Activated CD8-positive, alpha-beta memory T cell treated with anti-CD3 and anti-CD28 coated beads for 24 hours (primary cell): ENCODE data around the gene CSNK1G1.
"Not testable (repeated sequence)": the region's sequence is repeated elsewhere in the genome, so short reads cannot be mapped to it uniquely, and the experiment has no call there.

Experiments used
- DNase-seq: peaks from one replicate; pipeline ENCODE4 v3.0.0-alpha.2; 2020

CSNK1G1 gene

DNA sequence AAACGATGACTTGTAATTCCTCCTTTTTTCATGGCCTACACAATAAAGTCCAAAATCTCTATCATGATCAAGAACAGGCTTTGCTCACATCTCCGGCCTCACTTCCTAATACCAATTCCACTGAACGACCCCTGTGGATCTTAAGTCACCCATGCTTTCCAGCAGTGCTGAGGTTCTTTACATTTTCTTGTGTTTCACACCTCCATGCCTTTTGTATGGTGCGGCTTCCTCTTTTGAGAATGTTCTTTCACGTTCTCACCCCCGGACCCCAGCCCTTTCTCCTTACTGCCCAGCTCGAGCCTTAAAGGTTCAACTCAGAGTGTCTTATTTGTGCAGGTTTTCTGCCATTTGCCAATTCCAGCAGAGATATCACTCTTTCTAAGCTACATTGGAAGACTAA is 70.1 kb downstream of the CSNK1G1 start:
- no peak for DNase-seq

DNA sequence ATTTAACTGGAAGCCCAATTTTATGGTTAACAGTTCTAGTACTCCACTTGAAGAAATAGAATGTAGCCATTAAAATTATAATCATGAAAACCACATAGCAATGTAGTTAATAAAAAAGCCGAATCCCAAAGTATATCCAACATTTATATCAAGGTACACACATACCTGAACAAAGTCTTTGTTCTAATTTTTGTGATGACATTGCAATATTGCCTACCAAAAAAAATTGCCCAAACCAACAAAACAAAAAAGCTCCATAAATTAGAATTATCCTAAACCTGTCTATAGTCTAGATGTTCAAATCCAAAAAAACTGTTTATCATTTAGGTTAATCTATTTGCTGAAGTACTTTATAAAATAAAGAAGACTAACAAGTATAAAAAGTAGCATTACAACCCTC is 70.8 kb downstream of the CSNK1G1 start:
- no peak for DNase-seq

DNA sequence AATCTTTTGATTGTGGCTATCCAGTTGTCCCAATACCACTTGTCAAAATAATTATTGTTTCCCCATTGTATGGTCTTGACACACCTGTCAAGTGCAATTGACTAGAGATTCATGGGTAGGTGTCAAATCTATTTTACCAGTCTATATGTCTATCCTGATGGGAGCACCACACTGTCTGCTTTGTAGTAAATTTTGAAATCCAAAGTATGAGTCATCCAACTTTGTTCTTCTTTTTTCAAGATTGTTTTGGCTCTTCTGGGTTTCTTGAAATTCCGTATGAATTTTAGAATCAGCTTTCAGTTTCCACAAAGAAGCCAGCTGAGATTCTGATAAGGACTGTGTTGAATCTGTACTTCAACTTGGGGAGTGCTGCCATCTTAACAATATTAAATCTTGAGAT is 71.9 kb downstream of the CSNK1G1 start:
- no peak for DNase-seq

DNA sequence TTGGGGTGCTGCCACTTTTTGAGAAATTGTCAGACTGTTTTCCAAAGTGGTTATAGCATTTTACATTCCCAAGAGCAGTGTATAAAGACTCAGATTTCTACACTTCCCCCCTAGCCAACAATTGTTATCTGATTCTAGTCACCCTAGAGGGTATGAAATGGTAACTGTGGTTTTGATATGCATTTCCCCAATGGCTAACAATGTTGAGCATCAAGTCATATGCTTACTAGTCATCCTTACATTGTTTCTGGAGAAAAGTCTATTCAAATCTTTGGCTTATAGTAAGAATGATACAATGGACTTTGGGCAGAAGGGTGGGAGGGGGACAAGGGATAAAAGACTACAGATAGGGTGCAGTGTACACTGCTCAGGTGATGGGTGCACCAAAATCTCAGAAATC is 73.3 kb downstream of the CSNK1G1 start:
- no peak for DNase-seq

DNA sequence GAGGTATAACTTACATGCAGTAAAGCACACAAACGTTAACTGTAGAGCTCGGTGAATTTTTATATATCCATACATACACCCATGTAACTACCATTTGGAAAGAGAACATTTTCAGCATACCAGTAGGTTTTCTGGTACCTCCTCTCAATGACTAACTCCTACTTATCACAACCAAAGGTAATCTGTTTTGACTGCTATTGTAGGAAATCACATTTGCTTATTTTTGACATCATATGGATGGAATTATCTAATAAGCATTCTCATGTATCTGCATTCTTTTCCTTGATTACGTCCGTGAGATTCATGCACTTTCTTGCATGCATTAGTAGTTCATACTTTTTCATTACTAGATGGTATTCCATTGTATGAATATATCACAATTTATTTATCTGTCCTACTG is 76.8 kb downstream of the CSNK1G1 start:
- DNase-seq: no peak

DNA sequence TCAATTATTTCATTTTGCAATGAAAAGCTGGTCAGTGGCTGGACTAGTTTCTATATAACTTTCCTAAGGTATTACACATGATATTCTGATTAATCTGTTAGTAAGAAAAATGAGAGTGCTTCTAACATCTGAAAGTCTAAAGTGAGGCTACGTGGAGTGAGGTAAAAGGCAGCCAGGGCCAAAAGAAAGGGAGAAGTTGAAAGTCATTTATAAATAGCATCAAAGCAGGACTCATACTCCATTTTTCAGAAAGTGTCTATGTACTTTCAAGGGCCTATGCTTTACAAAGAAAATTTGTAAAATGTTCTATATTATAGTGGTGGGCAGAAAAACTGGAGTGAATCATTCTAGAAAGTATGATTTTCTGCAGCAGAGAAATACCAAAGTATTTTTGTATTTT is 80.0 kb downstream of the CSNK1G1 start:
- no peak for DNase-seq

DNA sequence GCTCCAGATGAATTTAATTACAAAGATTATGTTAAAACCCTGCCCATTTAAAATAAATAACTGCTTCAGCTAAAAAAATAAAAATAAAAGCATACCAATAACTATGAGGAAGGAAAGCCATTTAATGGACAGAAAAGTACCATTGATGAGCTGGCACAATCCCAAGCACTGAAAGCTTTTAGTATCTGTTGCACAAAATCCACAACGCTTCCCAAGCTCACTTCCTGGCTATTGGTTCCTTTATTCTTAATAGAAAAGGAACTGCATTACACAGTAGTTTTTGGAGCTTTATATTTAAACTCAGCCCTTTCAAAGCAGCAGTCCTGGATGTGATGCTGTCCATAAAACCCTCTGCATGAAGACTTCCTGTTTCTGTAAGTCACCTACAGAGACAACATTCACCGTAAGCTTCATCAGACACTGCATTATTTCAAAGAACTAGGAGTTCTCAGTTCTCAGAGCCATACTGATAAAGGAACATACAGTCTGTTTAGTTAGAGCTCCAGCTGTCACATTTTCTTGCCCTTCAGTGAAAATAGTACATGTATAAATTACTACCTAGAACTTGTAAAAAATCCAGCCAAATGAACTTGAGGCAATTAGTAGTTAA is 81.5 kb downstream of the CSNK1G1 start:
- no peak for DNase-seq

DNA sequence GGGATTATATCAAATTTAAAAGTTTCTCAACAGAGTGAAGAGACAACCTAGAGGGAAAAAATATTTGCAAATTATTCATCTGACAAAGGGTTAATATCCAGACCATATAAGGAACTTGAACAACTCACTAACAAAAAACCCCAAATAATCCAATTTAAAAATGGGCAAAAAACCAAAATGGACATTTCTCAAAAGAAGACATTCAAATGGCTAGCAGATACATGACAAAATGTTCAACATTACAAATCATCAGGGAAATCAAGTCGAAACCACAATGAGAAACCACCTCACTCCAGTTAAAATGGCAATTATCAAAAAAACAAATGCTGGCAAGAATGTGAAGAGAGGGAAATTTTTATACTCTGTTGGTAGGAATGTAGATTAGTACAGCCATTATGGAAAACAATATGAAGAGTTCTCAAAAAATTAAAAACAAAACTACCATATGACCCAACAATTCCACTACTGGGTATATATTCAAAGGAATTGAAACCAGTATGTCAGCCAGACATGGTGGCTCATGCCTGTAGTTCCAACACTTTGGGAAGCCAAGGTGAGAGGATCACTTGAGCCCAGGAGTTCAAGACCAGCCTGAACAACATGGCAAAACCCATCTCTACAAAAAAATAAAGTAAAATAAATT is 88.5 kb downstream of the CSNK1G1 start:
- no peak for DNase-seq

DNA sequence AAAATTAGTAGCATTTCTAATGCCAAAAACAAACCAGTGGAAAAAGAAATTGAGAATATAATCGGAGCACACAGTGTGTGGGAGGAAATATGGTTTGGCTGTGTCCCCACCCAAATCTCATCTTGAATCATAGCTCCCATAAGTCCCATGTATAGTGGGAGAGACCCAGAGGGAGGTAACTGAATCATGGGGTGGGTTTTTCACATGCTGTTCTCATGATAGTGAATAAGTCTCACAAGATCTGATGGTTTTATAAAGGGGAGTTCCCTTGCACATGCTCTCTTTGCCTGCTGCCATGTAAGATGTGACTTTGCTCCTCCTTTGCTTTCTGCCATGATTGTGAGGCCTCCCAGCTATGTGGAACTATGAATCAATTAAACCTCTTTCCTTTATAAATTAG is 90.8 kb downstream of the CSNK1G1 start:
- DNase-seq: not testable (repeated sequence)

DNA sequence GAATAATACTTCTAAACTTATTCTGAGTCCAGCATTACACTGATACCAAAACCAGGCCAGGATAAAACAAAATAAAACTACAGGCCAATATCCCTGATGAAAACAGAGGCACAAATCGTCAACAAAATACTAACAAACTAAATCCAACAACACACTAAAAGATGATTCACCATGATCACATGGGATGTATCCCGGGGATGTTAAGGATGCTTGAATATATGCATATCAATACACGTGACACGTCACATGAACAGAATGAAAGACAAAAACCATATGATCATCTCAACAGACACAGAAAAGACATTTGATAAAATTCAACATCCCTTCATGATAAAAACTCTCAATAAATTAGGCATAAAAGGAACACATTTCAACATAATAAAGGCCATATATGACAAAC is 91.5 kb downstream of the CSNK1G1 start:
- no peak for DNase-seq

DNA sequence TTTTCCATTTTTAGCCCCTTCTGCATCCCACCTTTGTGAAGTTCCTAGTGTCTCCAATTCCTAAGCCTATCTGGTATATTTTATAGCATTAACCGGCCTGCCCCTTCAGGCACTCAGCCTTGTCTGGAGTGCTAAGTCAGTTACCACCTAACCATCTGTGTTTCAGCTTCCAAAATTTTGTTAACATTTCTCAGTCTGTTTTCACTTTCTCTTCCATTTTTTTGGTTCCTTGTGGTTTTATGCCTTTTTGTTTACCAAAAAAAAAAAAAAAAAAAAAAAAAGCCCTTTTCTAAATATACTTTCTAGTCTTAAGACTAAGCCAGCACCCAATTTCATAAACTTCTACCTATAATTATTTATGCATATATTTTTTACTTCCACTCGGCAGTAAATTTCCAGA is 92.4 kb downstream of the CSNK1G1 start:
- DNase-seq: no peak

DNA sequence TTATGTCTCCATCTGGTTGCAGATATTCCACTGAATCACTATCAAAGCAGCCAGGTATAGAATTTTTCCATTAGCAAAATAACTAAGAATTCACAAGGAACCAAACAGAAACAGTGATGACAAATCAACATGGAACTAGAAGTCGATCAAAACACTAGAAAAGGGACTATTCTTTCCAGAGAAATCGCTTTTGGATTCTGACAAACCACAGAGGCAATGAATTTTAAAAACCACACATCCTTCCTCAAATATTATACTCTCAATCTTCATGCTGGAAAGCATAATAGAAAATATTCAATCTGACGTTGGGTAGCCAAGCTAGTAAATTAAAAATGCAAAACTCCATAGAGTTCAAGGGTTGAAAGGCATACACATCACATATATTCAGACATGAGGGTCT is 99.9 kb downstream of the CSNK1G1 start:
- no peak for DNase-seq

DNA sequence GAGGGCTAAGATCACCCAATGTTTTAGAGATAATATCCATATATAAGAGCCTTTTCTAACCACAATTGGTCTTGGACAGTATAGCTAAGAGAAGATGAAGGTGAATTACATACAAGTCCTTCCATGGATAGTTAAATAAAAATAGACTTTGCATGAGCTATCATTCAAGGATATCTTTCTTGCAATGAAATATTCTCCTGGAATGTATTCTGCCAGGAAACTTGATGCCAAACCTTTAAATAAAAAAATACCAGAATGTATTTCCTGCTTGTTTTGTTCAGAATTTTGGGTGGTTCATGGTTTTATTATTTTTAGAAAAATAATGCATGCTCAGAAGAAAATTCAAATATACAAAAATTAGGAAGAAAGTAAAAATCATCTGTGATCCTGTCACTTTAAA is 104.3 kb downstream of the CSNK1G1 start:
- DNase-seq: no peak

DNA sequence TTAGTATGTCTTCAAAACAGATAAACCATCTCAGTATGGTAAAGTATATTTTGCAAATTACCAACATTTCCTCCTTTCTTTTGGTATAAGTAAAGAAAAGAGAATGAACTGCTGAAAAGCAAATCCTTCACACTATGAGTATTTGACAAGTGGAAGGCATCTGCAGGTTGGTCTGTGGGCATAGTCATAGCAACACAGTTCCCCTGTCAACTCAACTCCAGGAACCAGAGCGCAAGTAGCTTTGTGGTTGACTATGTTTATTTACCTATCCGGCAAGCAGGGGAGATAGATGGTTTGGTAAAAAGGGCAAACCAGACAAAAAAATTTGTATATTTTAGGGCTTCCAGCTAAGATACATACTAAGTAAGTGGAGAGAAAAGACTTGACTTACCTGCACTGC is 104.9 kb downstream of the CSNK1G1 start:
- no peak for DNase-seq

DNA sequence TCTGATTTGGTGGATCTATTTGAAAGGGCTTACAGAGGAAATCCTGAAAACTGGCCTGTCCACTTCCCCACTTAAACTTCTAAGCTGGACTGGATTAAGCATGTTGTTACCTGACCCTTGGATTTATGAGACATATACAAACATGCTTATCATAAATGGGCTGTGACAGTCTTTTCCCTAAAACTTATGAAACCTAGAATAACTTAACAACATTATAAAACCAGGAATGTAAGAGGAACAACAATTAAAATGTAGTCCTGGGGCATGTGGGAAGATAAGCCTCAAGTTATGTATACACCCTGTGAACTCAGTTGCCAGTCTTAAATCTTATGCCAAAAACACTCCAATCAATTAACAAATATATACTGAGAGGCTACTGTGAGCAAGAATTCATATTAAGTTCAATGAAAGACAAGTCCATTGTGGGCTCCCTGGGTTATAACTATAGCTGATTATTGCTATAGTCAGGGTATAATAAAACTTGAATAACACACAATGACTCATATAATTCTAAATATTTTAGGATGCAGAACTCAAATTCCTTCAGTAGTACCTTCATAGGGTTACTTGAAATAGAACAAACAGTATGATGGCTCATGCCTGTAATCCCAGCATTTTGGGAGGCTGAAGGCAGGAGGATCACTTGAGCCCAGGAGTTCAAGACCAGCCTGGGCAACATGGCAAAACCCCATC is 105.9 kb downstream of the CSNK1G1 start:
- no peak for DNase-seq

DNA sequence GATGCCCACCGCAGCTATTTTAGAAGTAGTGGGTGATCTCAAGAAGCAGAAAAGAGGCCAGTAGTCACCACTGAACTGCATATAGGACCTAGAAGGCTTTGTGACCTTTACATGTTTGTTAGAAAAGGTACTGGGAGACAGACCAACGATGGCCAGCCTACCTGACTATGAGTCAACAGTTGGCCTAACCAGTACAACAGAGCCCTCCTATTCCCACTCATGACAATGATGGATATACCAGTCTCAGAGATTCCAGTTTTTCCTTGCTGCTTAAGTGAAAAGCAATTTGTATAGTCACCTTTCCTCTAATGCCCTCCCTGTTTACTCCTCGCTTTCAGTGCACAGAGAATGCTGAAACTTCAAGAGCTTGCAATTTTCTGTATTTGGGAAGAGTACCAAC is 106.6 kb downstream of the CSNK1G1 start:
- DNase-seq: no peak

DNA sequence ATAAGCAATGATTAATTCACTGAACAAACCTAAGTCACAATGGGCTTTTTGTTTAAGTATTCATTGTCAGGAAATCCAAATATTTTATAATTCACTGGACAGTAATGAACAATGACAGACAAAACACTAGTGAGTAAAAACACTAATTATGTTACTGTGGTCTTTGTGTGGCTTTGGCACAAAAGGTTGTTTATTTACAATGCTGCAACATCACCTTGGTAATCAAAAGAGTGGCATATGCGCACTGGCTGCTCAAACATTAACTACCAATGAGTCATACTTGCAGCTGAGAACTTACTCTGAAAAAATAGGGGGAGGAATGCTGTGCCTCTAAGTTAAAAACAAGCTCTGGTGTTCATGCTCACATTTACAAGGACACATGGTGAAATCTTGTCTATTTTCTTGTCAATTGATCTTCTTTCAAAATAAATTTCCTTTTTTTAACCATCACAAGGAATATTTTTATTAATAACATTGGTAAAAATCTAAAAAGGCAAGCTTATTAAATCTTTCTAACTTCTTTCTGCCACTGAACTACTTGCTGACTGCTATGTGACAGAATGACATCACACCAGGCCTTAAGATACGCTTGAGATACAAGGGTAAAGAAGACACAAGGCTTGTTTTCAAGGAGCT is 107.9 kb downstream of the CSNK1G1 start:
- no peak for DNase-seq

DNA sequence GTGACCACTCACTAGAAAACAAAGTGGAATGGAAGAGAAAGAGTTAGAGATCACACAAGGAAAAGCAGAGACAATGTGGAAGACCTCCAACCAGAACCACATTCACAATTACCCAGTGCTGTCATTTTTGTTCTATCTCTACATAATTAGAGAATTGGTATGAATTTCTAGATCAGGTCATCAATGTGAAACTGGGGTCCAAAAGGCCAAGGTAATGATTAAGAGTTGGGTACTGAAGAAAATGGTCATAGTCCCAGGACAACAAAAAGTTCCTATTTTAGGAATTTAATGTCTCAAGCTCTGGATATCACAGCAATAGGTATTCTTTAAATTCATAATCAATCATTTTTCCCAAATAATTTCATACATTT is 108.5 kb downstream of the CSNK1G1 start:
- DNase-seq: no peak

DNA sequence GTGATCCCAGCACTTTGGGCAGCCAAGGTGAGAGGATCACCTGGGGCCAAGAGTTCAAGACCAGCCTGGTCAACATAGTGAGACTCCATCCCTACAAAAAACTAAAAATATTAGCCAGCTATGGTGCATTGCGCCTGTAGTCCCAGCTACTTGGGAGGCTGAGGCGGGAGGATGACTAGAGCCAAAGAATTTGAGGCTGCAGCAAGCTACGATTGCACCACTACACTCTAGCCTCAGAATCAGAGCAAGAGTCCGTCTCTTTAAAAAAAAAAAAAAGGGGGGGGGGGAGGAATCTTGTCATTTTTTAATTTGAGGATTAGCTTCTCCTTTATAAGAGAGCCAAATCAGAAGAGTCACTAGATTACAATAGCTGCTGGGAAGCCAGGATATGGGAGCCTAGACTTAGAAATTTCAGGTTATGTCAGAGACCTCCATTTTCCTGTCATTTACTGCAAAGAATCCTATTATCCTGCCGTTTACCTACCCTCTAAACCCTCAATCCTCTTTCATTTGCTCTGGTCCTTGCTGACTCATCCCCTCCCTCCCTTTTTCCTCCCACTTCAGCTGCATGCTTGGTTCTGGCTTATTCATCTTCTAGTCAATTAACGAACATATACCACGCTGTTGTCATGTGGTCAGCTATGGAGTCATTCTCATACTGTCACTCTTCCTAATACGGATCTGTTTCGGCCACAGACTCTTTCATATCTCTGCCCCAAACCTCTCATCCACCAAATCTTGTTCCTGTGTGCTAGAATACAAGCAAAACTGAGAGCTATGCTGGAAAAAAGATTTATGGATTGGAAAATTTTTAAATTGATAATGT is 109.4 kb downstream of the CSNK1G1 start:
- DNase-seq: no peak

DNA sequence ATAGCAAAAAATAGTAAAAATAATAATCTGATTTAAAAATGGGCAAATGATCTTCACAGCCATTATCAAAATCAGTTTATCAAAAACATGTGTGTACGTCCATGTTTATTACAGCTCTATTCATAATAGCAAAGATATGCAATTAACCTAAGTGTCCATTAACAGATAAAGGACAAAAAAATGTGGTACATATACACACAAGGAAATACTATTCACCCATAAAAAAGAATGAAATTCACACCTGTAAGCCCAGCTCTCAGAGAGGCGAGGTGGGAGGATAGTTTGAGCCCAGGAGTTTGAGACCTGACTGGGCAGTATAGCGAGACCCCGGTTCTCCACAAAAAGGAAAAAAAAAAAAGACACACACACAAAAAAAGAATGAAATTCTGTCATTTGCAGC is 110.6 kb downstream of the CSNK1G1 start:
- no peak for DNase-seq

DNA sequence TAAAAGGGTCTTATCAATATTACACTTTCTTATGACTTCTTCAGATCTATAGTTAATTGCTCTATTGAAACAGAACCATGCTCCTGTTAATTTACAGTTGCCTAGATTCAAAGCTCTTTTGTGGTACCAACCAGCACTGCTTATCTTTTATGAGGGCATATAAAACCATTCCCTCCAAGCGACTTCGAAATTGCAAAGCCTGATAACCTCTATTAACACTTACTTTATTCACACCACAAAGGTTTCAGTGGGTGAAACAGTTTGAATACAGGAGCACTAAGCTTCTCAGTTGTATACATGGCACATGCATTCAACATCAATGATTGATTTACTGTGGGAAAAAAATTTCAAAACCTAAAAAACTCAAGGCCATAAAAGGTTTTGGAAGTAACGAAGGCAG is 118.3 kb downstream of the CSNK1G1 start:
- DNase-seq: no peak

DNA sequence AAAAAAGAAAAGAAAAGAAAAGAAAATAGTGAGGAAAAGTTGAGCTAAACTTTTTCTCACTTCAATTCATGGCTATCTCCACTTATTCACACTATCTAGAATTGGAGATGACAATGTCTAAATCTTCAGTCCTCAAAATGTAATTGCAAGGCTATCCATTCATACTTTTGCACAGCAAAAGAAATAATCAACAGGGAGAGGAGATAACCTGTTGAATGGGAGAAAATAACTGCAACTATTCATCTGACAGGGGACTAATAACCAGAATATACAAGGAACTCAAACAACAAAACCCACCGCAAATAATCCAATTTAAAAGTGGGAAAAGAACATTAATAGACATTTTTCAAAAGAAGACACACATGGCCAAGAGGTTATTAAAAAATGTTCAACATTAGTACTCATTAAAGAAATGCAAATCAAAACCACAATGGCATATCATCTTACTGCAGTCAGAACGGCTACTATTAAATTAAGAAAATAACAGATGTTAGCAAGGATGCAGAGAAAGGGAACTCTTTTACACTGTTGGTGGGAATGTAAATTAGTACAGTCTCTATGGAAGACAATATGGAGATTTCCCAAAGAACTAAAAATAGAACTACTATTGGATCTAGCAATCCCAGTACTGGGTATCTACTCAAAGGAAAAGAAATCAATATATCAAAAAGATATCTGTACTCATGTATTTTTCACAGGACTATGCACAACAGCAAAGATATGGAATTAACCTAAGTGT is 119.6 kb downstream of the CSNK1G1 start:
- DNase-seq: no peak

DNA sequence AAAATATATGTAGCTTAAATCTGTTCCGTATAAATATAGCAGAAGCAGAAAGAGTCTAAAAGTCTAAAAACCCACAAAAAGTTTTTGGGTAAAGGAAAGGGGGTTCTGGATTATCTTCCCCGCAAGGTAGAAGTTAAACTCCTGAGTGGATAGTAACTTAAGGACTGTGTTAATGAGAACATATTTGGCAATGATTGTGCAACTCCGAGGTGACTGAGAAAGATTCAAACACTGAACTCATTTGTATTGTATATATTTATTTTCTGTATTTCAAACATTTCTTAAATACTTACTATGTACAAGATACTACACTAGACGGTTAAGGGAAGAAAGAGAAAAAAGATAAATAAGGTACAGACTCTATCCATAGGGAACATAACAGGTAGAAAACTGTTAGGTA is 120.4 kb downstream of the CSNK1G1 start:
- DNase-seq: no peak
